Caco-2 (cell line): Measurements from ENCODE around the gene ELFN1. TPM values are rescaled to one million over a fixed set of nuclear protein-coding genes. Genes with fewer than 3 reads are reported as not detected.

ENCODE experiments used
- BruUV-seq: library from RNA; stranded (reverse); fragments of 400-500 nt; replicated peaks from 2 replicates; lab custom pipeline; 2021; lab: Mats Ljungman, UMichigan
- CTCF ChIA-PET: fragments of 300-600 bp; sonication (Branson Sonifier 250); formaldehyde crosslinking; loops from one replicate; lab custom pipeline; 2022; ENCODE audit warnings: antibody characterized with exemption; lab: Charles Lee
- POLR2A ChIA-PET: fragments of 300-600 bp; sonication (Branson Sonifier 250); formaldehyde crosslinking; loops from one replicate; lab custom pipeline; 2022; ENCODE audit warnings: antibody characterized with exemption; lab: Charles Lee
- DNase-seq, 2 experiments: peaks; one replicate each; pipeline versions ENCODE4 v3.0.0 to v3.0.0-alpha.2; 2020 to 2022
- H3K27me3 ChIP-seq: replicated peaks from 2 replicates; pipeline ENCODE4 v1.6.0; 2011; ENCODE audit warnings: low read length; ENCODE audit not compliant: control insufficient read depth, insufficient read depth
- H3K36me3 ChIP-seq: 2 replicates; pipeline ENCODE4 v1.5.1; 2011; ENCODE audit warnings: low read length; ENCODE audit not compliant: control insufficient read depth, insufficient read depth
- H3K4me1 ChIP-seq: fragments of 250-450 bp; sonication (Bioruptor Pico); 2 replicates; pipeline ENCODE4 v1.5.1; 2020; ENCODE audit warnings: mild to moderate bottlenecking
- H3K4me3 ChIP-seq: 2 replicates; pipeline ENCODE4 v1.5.1; 2011; ENCODE audit warnings: low read depth, mild to moderate bottlenecking, control low read depth, low read length
- H3K9me3 ChIP-seq: fragments of 250-450 bp; sonication (Bioruptor Pico); 2 replicates; pipeline ENCODE4 v1.5.1; 2020; ENCODE audit warnings: mild to moderate bottlenecking, moderate library complexity
- H3K27ac Mint-ChIP-seq: one replicate; pipeline ENCODE4 v1.8.0; 2022; ENCODE audit warnings: mixed read lengths; ENCODE audit not compliant: unreplicated experiment
- H3K27me3 Mint-ChIP-seq: one replicate; pipeline ENCODE4 v1.8.0; 2022; ENCODE audit warnings: mixed read lengths; ENCODE audit not compliant: insufficient read depth, unreplicated experiment
- H3K36me3 Mint-ChIP-seq: one replicate; pipeline ENCODE4 v1.8.0; 2022; ENCODE audit warnings: mild to moderate bottlenecking, mixed read lengths; ENCODE audit not compliant: insufficient read depth, unreplicated experiment
- H3K4me1 Mint-ChIP-seq: one replicate; pipeline ENCODE4 v1.8.0; 2022; ENCODE audit warnings: low read depth, mixed read lengths; ENCODE audit not compliant: unreplicated experiment
- H3K4me3 Mint-ChIP-seq: one replicate; pipeline ENCODE4 v1.8.0; 2022; ENCODE audit warnings: mild to moderate bottlenecking, moderate library complexity, mixed read lengths; ENCODE audit not compliant: unreplicated experiment
- H3K9me3 Mint-ChIP-seq: one replicate; pipeline ENCODE4 v1.8.0; 2022; ENCODE audit warnings: mixed read lengths; ENCODE audit not compliant: unreplicated experiment
- CTCF ChIP-seq, 2 experiments: fragments of 200-600 bp in 1 of 2; IDR thresholded peaks; 1 replicate in 1 of 2; 2 replicates in 1 of 2; pipeline versions ENCODE4 v1.5.1 to v1.8.0; 2011 to 2022; ENCODE audit warnings: antibody characterized with exemption in 1 of 2, control low read depth in 1 of 2, inconsistent platforms in 1 of 2, low read depth in 1 of 2, low read length in 1 of 2, mild to moderate bottlenecking in 1 of 2, moderate library complexity in 1 of 2; ENCODE audit not compliant: insufficient read depth in 1 of 2, severe bottlenecking in 1 of 2, unreplicated experiment in 1 of 2
- intact Hi-C: fragments of 100-400 bp; cut with micrococcal nuclease; formaldehyde crosslinking; loops from one replicate; pipeline ENCODE4 v1.10.0; 2022; ENCODE audit not compliant: unreplicated experiment
- total RNA-seq: library from RNA; stranded (reverse); gene quantifications from 2 replicates; pipeline ENCODE4 v1.2.3, GENCODE V29; 2022

ELFN1 gene
- total RNA-seq, 1 experiment from 2014 or later: 2.3 TPM

GRCh38 chr7:1665549-1666316 is 4.3 kb upstream of the ELFN1 start:
- no TSS peak for BruUV-seq
- Histone ChIP-seq H3K36me3 (no peaks in the 10 kb centered on the region), H3K4me3 (peak overlapping the region; percentile 12; the same call in 1 of the 2 replicates), H3K27me3 (peaks cover 4% of the 10 kb centered on the region), H3K4me1 (peaks cover 32% of the 10 kb centered on the region), H3K9me3 (no peaks in the 10 kb centered on the region)
- intact Hi-C loops: no loop called here
- Mint-ChIP-seq H3K36me3 (no peaks in the 10 kb centered on the region), H3K27me3 (peaks cover 18% of the 10 kb centered on the region), H3K4me3 (no peak overlapping the region), H3K9me3 (no peaks in the 10 kb centered on the region), H3K4me1 (peaks cover 7% of the 10 kb centered on the region), H3K27ac (no peak overlapping the region)
- no peak for TF ChIP-seq CTCF (IDR thresholded peaks at IDR 0.05; ENCODE audit: insufficient read depth in 1 of 2, low read depth in 1 of 2, low read length in 1 of 2, severe bottlenecking in 1 of 2, unreplicated experiment in 1 of 2)
- peak in 1 of 2 experiments; percentile 31 for DNase-seq
- CTCF ChIA-PET: no interaction called here
- POLR2A ChIA-PET: no interaction called here

GRCh38 chr7:1666317-1666822 is 3.7 kb upstream of the ELFN1 start:
- H3K4me1 Mint-ChIP-seq: peaks cover 7% of the 10 kb centered on the region
- no peaks in the 10 kb centered on the region for H3K9me3 Mint-ChIP-seq
- ChIA-PET CTCF (interaction anchor here (1.1 kb wide), 1 partner anchor 93 kb away, joined by 3 read pairs; no protein-coding TSS in a partner anchor), POLR2A (no interaction called here)
- H3K27me3 ChIP-seq: peaks cover 5% of the 10 kb centered on the region
- BruUV-seq: no TSS peak
- peaks cover 32% of the 10 kb centered on the region for H3K4me1 ChIP-seq
- no peaks in the 10 kb centered on the region for H3K36me3 ChIP-seq
- no peak overlapping the region for H3K27ac Mint-ChIP-seq
- intact Hi-C loops: no loop called here
- H3K4me3 Mint-ChIP-seq: no peak overlapping the region
- TF ChIP-seq CTCF (IDR thresholded peaks at IDR 0.05; ENCODE audit: insufficient read depth in 1 of 2, low read depth in 1 of 2, low read length in 1 of 2, severe bottlenecking in 1 of 2, unreplicated experiment in 1 of 2): no peak
- peaks cover 18% of the 10 kb centered on the region for H3K27me3 Mint-ChIP-seq
- H3K36me3 Mint-ChIP-seq: no peaks in the 10 kb centered on the region
- H3K4me3 ChIP-seq: no peak overlapping the region
- no peaks in the 10 kb centered on the region for H3K9me3 ChIP-seq
- peak in 1 of 2 experiments; percentile 29 for DNase-seq

DNA sequence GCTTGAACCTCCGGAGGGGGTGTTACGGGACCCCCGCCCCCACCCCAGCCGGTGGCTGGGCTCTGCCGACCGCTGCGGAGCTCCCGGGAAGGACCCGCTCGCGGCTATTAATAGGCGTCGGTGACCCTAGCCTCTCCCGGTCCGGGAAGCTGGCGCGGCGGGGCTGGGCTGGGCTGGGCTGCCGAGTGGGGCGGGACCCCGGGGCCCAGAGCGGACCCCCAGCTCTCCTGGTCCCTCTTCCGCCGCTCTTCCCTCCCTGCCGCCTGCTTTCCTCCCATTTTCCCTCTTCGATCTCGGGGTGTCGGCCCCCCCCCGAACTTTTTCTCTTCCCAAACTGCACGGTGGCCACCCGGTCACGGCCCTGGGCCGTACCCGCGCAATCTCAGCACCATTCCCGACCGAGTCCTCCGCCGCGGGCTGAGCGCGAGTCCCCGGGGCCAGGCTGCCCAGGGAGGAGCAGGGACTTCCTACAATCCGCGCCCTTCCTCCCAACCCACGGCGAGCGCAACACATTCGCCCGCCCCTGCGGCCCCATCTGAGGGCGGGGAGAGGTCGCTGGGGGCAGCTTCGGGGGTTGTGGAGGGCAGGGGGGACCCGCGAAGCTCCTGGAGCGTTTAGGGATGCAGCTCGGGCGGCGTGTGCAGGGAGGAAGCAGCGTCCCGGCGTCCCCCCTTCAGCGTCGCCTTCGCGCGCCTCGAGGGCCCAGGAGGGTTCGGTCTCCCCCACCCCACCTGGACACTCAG is 3.1 kb upstream of the ELFN1 start:
- H3K36me3 Mint-ChIP-seq: no peaks in the 10 kb centered on the region
- peaks cover 32% of the 10 kb centered on the region for H3K4me1 ChIP-seq
- no peaks in the 10 kb centered on the region for H3K9me3 ChIP-seq
- H3K9me3 Mint-ChIP-seq: no peaks in the 10 kb centered on the region
- DNase-seq: peak in 1 of 2 experiments; percentile 34
- no TSS peak for BruUV-seq
- H3K36me3 ChIP-seq: no peaks in the 10 kb centered on the region
- ChIA-PET POLR2A (no interaction called here), CTCF (interaction anchor here (1.1 kb wide), 1 partner anchor 92 kb away, joined by 3 read pairs; no protein-coding TSS in a partner anchor)
- peak overlapping the region; percentile 70 for H3K4me3 Mint-ChIP-seq
- H3K4me3 ChIP-seq: peak overlapping the region; percentile 19
- peaks cover 6% of the 10 kb centered on the region for H3K27me3 ChIP-seq
- H3K27ac Mint-ChIP-seq: no peak overlapping the region
- intact Hi-C loops: no loop called here
- peaks cover 13% of the 10 kb centered on the region for H3K27me3 Mint-ChIP-seq
- peaks cover 7% of the 10 kb centered on the region for H3K4me1 Mint-ChIP-seq
- no peak for TF ChIP-seq CTCF (IDR thresholded peaks at IDR 0.05; ENCODE audit: insufficient read depth in 1 of 2, low read depth in 1 of 2, low read length in 1 of 2, severe bottlenecking in 1 of 2, unreplicated experiment in 1 of 2)
